ENCODE data around the gene FBXO42.
"Not testable (repeated sequence)": the region's sequence is repeated elsewhere in the genome, so short reads cannot be mapped to it uniquely, and the experiment has no call there.

The FBXO42 gene

GRCh38 chr1:16257556-16257955, 94.7 kb downstream of the FBXO42 start:
- not testable (repeated sequence) for H3K27me3 ChIP-seq (ENCODE audit: control insufficient read depth, insufficient read depth, low read length); H3K9ac ChIP-seq (ENCODE audit: low read depth, low read length); H3K4me1 ChIP-seq (ENCODE audit: control insufficient read depth, insufficient read depth, low read length); H3K27ac ChIP-seq (ENCODE audit: low read depth, low read length); H3K4me3 ChIP-seq (ENCODE audit: low read depth, low read length); H3K9me3 ChIP-seq (ENCODE audit: control insufficient read depth, insufficient read depth, low read length)
- peaks cover 36% of the 10 kb centered on the region for H3K36me3 ChIP-seq (ENCODE audit: control insufficient read depth, insufficient read depth, low read length)

DNA sequence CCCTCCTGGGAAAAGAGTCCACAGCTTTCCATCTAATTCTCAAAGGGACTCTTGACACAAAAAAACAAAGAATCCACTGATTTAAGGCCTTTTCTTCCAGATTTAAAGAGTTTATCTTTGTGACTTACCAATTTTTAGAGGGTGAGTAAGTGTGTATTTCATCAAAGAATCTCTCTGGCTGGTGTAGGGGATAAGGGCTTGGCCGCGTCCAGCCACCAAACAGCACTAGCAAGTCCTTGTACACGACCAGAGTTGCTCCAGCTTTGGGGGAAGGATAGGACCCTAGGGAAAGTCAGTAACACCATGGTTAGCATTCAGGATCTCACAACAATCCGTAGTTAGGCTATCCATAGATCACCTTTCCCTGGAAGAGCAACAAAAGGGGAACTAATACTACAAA, 95.8 kb downstream of the FBXO42 start:
- Histone ChIP-seq H3K36me3 (ENCODE audit: control insufficient read depth, insufficient read depth, low read length) (peaks cover 47% of the 10 kb centered on the region), H3K4me3 (ENCODE audit: low read depth, low read length) (no peak overlapping the region), H3K27ac (ENCODE audit: low read depth, low read length) (no peak overlapping the region), H3K27me3 (ENCODE audit: control insufficient read depth, insufficient read depth, low read length) (no peaks in the 10 kb centered on the region), H3K4me1 (ENCODE audit: control insufficient read depth, insufficient read depth, low read length) (no peaks in the 10 kb centered on the region), H3K9ac (ENCODE audit: low read depth, low read length) (no peak overlapping the region), H3K9me3 (ENCODE audit: control insufficient read depth, insufficient read depth, low read length) (no peaks in the 10 kb centered on the region)

DNA sequence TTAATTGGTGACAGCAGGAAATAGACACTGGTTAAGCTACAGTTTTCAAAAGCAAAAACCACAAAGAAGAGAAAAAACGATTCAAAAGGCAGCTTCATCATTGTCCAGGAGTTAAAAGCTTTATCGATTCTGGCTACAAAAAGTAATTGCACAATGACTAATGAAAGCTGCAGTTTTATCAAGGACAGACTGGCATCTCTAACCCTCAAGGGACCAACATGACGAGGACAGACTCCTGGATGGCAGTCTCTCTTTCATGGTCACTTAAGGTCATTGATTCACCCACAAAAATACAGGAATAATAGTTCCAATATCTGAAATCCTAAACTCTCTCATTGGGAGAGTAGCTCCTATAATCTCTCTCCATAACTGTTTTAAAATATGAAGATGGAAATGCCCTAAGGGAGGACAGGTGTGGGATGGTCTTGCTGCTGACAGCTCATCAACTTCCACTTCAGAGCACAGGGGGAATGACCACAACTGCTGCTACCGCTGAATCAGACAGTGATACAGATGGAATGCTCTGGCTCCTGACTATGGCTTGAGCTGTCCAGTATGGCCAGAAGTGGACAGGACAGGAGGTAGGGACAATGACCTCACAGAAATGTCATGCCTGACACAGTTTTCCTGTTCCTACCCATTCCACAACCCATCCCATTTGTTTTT, 97.9 kb downstream of the FBXO42 start:
- Histone ChIP-seq H3K9me3 (ENCODE audit: control insufficient read depth, insufficient read depth, low read length) (no peaks in the 10 kb centered on the region), H3K36me3 (ENCODE audit: control insufficient read depth, insufficient read depth, low read length) (peaks cover 64% of the 10 kb centered on the region), H3K4me3 (ENCODE audit: low read depth, low read length) (no peak overlapping the region), H3K27me3 (ENCODE audit: control insufficient read depth, insufficient read depth, low read length) (no peaks in the 10 kb centered on the region), H3K27ac (ENCODE audit: low read depth, low read length) (no peak overlapping the region), H3K9ac (ENCODE audit: low read depth, low read length) (no peak overlapping the region), H3K4me1 (ENCODE audit: control insufficient read depth, insufficient read depth, low read length) (no peaks in the 10 kb centered on the region)

DNA sequence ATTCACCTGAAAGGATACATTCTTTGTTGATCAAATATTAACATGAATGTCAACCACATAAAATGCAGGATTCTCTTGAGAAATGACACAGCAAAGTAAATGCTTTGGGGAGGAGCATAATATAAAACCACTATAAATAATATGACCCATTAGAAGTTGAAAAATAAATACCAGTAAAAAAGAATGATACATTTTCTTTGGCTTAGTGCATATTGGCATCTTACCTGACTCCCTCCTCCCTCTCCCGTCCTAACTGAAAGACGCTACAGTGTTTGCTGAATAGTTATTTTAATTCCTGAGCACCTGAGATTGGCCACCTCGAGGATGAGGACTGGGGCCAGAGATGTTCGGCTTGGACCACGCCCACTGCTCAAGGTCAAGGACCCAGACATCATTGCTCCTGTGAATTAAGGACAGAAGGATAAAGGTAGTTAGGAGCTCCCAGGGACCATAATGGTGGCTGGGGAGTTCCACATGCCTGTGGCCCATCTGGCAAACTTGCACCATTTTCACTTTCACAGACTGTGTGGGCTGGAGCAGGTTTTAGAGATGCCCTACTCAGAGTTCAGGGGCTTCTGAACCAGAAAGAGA, 98.9 kb downstream of the FBXO42 start:
- no peak overlapping the region for H3K27ac ChIP-seq (ENCODE audit: low read depth, low read length)
- H3K9me3 ChIP-seq (ENCODE audit: control insufficient read depth, insufficient read depth, low read length) = no peaks in the 10 kb centered on the region
- H3K27me3 ChIP-seq (ENCODE audit: control insufficient read depth, insufficient read depth, low read length) = no peaks in the 10 kb centered on the region
- H3K36me3 ChIP-seq (ENCODE audit: control insufficient read depth, insufficient read depth, low read length) = peaks cover 71% of the 10 kb centered on the region
- H3K9ac ChIP-seq (ENCODE audit: low read depth, low read length) = no peak overlapping the region
- no peak overlapping the region for H3K4me3 ChIP-seq (ENCODE audit: low read depth, low read length)
- H3K4me1 ChIP-seq (ENCODE audit: control insufficient read depth, insufficient read depth, low read length) = no peaks in the 10 kb centered on the region

GRCh38 chr1:16252912-16253311, 99.4 kb downstream of the FBXO42 start:
- no peaks in the 10 kb centered on the region for H3K27me3 ChIP-seq (ENCODE audit: control insufficient read depth, insufficient read depth, low read length)
- H3K9me3 ChIP-seq (ENCODE audit: control insufficient read depth, insufficient read depth, low read length) = no peaks in the 10 kb centered on the region
- H3K9ac ChIP-seq (ENCODE audit: low read depth, low read length) = no peak overlapping the region
- no peaks in the 10 kb centered on the region for H3K4me1 ChIP-seq (ENCODE audit: control insufficient read depth, insufficient read depth, low read length)
- H3K27ac ChIP-seq (ENCODE audit: low read depth, low read length) = no peak overlapping the region
- no peak overlapping the region for H3K4me3 ChIP-seq (ENCODE audit: low read depth, low read length)
- H3K36me3 ChIP-seq (ENCODE audit: control insufficient read depth, insufficient read depth, low read length) = peaks cover 71% of the 10 kb centered on the region

DNA sequence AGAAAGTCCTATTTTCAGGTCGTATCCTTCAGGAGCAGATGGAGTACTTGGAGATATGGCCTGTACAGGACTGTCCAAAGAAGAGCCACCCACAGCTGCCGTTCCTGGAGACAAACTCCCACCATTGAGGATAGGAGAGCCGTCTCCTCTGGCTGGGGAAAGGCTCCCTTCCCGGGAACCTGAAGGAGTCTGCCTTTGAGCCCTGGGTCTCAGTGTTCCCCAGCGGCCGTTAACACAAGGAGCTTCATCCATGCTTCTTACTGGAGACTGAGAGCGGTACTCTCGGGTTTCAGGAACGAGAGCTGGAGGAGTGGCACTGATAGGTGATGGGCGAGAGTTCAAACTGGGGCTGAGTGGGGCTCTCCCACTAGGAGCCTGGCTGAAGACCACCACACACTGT, 100.9 kb downstream of the FBXO42 start:
- Histone ChIP-seq H3K9ac (ENCODE audit: low read depth, low read length) (no peak overlapping the region), H3K27me3 (ENCODE audit: control insufficient read depth, insufficient read depth, low read length) (no peaks in the 10 kb centered on the region), H3K4me1 (ENCODE audit: control insufficient read depth, insufficient read depth, low read length) (no peaks in the 10 kb centered on the region), H3K9me3 (ENCODE audit: control insufficient read depth, insufficient read depth, low read length) (no peaks in the 10 kb centered on the region), H3K36me3 (ENCODE audit: control insufficient read depth, insufficient read depth, low read length) (peaks cover 79% of the 10 kb centered on the region), H3K27ac (ENCODE audit: low read depth, low read length) (no peak overlapping the region), H3K4me3 (ENCODE audit: low read depth, low read length) (no peak overlapping the region)

- Histone ChIP-seq H3K4me3 (ENCODE audit: low read depth, low read length) (no peak overlapping the region), H3K27me3 (ENCODE audit: control insufficient read depth, insufficient read depth, low read length) (no peaks in the 10 kb centered on the region), H3K27ac (ENCODE audit: low read depth, low read length) (no peak overlapping the region), H3K9ac (ENCODE audit: low read depth, low read length) (no peak overlapping the region), H3K9me3 (ENCODE audit: control insufficient read depth, insufficient read depth, low read length) (no peaks in the 10 kb centered on the region), H3K36me3 (ENCODE audit: control insufficient read depth, insufficient read depth, low read length) (peaks cover 72% of the 10 kb centered on the region), H3K4me1 (ENCODE audit: control insufficient read depth, insufficient read depth, low read length) (no peaks in the 10 kb centered on the region)
Observed at GRCh38 chr1:16250524-16251251, 101.6 kb downstream of the FBXO42 start.

DNA sequence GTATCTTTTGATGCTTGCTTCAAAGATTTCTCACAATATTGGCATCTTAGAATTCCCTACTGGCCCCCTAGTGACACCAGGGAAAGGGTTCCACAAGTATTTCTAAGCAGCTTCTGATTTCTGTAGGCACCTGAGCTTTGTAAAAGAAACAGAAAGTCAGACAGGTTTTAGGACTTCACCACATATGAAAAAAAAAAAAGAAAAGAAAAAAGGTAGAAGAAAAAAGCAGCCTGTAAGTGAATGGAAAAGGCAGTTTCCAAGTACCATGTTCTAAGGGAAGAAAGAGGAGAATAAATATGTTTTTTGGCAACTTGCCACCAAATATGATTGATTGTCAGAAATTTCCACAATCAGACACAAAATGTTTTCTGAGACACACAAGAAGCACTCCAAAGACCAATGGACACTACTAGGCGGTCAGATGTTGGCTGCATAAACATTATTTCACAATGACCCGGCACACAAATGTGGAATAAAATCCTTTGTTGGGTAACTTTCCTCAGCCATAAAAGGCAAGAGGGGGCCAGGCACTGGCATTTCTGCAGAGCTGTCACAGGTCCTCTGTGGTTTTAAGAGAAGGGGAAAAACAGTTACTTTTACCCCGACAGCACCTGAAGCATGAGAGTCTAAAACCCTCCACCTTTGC, 102.6 kb downstream of the FBXO42 start:
- no peak overlapping the region for H3K4me3 ChIP-seq (ENCODE audit: low read depth, low read length)
- no peak overlapping the region for H3K9ac ChIP-seq (ENCODE audit: low read depth, low read length)
- peaks cover 63% of the 10 kb centered on the region for H3K36me3 ChIP-seq (ENCODE audit: control insufficient read depth, insufficient read depth, low read length)
- H3K9me3 ChIP-seq (ENCODE audit: control insufficient read depth, insufficient read depth, low read length) = no peaks in the 10 kb centered on the region
- no peak overlapping the region for H3K27ac ChIP-seq (ENCODE audit: low read depth, low read length)
- H3K4me1 ChIP-seq (ENCODE audit: control insufficient read depth, insufficient read depth, low read length) = no peaks in the 10 kb centered on the region
- no peaks in the 10 kb centered on the region for H3K27me3 ChIP-seq (ENCODE audit: control insufficient read depth, insufficient read depth, low read length)

DNA sequence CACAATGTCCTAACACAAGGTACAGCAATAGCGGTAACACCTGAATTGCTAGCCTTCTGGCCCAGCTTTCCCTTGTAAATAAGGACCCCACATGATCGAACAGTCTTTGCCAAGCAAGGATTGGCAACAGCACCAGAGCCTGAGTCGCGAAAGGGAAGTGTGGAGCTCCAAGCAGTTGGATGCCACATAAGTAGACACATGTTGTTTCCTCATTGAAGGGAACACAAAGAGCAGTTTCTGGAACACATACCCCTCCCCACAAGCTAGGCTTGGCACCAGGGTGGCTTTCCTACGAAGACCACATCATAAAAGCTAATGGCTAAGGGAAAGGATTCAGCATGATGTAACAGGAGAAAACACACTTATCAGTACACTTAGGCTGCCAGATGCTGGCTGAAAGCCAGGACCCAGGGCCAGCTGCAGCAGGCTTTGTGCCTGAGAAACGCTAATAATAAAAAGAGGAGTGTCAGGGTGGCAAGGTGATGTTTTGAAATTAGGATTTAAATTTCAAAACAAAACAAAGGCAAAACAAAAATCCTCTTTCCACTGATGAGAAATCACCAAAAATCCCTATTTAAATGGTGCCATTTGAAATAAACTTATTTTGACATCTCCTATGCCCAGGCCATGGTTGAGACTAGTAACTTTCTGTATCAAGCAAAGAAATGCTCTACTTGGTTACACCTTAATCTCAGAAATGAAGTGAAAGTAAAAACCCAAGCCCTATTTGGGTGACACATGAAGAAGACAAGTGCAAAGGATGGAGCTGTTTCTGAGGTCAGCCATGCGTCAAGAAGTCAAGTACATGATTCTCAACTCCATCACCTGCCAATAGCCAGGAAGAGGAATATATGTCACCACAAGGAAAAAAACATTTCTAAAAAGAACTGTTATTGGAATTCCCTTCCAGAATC, 103.4 kb downstream of the FBXO42 start:
- Histone ChIP-seq H3K4me1 (ENCODE audit: control insufficient read depth, insufficient read depth, low read length) (peaks cover 2% of the 10 kb centered on the region; the same call in 1 of the 2 replicates), H3K27ac (ENCODE audit: low read depth, low read length) (no peak overlapping the region), H3K9ac (ENCODE audit: low read depth, low read length) (no peak overlapping the region), H3K36me3 (ENCODE audit: control insufficient read depth, insufficient read depth, low read length) (peaks cover 59% of the 10 kb centered on the region), H3K9me3 (ENCODE audit: control insufficient read depth, insufficient read depth, low read length) (no peaks in the 10 kb centered on the region), H3K4me3 (ENCODE audit: low read depth, low read length) (no peak overlapping the region), H3K27me3 (ENCODE audit: control insufficient read depth, insufficient read depth, low read length) (no peaks in the 10 kb centered on the region)

- H3K27ac ChIP-seq (ENCODE audit: low read depth, low read length) = no peak overlapping the region
- H3K9ac ChIP-seq (ENCODE audit: low read depth, low read length) = no peak overlapping the region
- no peak overlapping the region for H3K4me3 ChIP-seq (ENCODE audit: low read depth, low read length)
- no peaks in the 10 kb centered on the region for H3K9me3 ChIP-seq (ENCODE audit: control insufficient read depth, insufficient read depth, low read length)
- H3K27me3 ChIP-seq (ENCODE audit: control insufficient read depth, insufficient read depth, low read length) = no peaks in the 10 kb centered on the region
- H3K36me3 ChIP-seq (ENCODE audit: control insufficient read depth, insufficient read depth, low read length) = peaks cover 51% of the 10 kb centered on the region
- peaks cover 2% of the 10 kb centered on the region; the same call in 1 of the 2 replicates for H3K4me1 ChIP-seq (ENCODE audit: control insufficient read depth, insufficient read depth, low read length)
Observed at GRCh38 chr1:16248007-16248436, 104.3 kb downstream of the FBXO42 start.

Data from HUES48 (cell line).